HG03025 (cell line): ENCODE measurements around the gene WIPF1.

ENCODE experiments used
- ATAC-seq: cut with Tn5 transposase; IDR thresholded peaks from one replicate; pipeline ENCODE4 v1.9.1; 2021; ENCODE audit warnings: mild to moderate bottlenecking, moderate library complexity; ENCODE audit not compliant: unreplicated experiment, low FRiP score

The WIPF1 gene

GRCh38 chr2:174599310-174599921, 1.8 kb upstream of the WIPF1 start:
- ATAC-seq: no peak

- no peak for ATAC-seq
Measured at GRCh38 chr2:174597009-174597344, 627 bp downstream of the WIPF1 start.

GRCh38 chr2:174595891-174596397, 1.7 kb downstream of the WIPF1 start:
- no peak for ATAC-seq

- ATAC-seq: no peak
Measured at GRCh38 chr2:174595116-174595809, 2.3 kb downstream of the WIPF1 start.

DNA sequence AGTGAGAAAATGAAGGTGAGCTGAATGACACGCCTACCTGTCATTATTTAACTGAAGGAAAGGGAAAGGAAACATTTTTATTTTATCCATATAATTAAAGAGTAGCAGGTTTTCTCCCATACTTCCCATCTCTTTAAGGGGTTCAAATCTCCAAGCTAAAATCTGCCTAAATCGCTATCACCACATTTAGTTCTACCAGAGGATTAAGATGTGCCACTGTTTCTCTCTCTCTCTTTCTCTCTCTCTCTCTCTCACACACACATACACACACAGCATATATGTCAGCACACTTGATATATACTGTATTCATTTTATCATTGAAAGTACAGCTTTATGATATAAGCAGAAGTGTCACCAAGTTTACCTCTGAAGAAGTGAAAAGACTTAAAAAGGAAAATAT, 3.1 kb downstream of the WIPF1 start:
- no peak for ATAC-seq

GRCh38 chr2:174593574-174594203, 3.9 kb downstream of the WIPF1 start:
- ATAC-seq: peak; percentile 49

DNA sequence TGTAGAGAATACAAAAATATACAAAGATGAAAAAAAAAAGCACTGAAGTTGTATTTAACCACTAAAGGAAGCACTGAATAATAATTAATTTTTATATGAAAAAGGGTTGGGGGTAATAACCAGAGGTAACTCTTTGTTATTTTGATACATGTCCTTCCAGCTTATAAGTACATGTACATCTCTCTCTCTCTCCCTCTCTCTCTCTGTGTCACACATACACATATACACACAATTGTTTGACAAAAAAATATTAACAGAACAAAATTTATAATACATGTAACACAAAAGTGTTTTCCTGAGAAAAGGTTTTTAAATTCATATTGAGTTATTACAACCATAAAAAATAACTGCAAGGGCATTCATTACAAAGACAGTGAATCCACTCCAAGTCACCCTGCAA, 4.6 kb downstream of the WIPF1 start:
- no peak for ATAC-seq

DNA sequence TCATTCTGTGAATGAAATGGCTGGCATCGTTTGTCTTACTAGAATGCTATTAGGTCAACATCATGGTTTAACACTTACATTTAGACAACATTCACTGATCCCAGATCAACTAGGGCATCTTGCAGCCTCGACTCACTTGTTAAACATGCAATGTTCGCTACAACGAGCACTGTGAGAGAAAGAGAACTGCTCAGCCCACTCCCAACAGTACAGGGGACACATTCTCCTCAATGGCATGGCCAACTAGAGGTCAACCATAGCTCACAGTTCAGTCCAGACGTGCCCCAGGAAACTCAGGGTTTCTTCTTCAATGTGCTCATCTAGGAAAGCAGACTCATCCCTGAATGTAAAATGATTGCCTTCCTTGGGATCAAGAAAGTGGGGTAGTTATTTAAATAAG, 5.9 kb downstream of the WIPF1 start:
- ATAC-seq: no peak

- no peak for ATAC-seq
Measured at GRCh38 chr2:174590928-174591648, 6.5 kb downstream of the WIPF1 start.

GRCh38 chr2:174590346-174590745, 7.3 kb downstream of the WIPF1 start:
- no peak for ATAC-seq

- no peak for ATAC-seq
Measured at GRCh38 chr2:174589334-174589733, 8.3 kb downstream of the WIPF1 start.

DNA sequence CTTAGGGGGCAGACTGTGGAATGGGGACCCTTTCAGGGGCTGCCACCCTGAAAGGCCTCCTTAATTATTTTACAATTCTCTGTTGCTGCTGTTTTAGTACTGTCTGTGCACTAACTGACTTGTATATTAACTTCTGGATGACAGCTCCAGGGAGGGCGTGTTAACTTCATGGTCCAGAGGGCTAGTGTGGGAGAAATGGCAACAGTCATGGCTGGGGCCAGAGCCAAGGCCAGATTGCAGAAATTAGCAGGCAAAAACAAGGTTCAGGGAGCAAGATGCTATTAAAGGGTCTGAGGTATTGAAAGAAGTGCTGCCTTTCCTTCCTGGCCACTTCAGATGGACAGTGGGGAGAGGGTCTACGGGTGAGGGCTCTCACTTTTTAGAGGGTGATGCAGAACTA, 9.1 kb downstream of the WIPF1 start:
- ATAC-seq: no peak

GRCh38 chr2:174587579-174587978, 10.0 kb downstream of the WIPF1 start:
- ATAC-seq: no peak

DNA sequence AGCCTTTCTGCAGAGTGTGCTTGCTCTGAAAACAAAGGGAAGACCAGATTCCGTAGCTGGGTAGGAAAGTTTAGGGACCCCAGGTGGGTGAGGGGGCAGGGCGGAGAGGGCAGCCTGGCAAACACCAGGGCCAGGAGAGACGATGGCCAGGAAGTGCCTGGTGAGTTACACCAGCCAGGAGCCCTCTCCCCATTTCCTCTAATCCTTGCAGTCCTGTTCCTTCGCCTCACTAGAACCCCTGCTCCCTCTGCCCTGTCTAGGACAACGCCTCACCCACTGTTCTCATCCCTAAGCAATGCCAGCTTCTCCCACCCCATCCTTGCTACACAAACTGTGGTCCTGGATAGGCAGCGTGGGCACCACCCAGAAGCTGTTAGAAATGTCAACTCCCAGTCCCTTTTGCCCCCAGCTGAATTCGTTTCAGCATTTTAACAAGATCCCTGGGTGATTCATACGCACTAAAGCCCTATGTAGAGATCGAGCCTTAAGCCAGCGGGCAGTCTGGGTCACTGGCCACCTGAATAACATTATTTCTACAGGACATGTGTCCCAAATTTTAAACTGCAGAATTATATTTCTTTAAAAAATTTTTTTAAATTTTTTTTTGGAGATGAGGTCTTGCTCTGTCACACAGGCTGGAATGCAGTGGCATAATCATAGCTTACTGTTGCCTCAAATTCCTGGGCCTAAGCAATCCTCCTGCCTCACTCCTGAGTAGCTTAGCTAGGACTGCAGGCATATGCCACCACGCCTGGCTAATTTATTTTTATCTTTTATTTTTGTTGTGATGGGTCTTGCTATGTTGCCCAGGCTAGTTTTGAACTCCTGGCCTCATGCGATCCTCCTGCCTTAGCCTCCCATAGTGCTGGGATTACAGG, 10.9 kb downstream of the WIPF1 start:
- no peak for ATAC-seq

DNA sequence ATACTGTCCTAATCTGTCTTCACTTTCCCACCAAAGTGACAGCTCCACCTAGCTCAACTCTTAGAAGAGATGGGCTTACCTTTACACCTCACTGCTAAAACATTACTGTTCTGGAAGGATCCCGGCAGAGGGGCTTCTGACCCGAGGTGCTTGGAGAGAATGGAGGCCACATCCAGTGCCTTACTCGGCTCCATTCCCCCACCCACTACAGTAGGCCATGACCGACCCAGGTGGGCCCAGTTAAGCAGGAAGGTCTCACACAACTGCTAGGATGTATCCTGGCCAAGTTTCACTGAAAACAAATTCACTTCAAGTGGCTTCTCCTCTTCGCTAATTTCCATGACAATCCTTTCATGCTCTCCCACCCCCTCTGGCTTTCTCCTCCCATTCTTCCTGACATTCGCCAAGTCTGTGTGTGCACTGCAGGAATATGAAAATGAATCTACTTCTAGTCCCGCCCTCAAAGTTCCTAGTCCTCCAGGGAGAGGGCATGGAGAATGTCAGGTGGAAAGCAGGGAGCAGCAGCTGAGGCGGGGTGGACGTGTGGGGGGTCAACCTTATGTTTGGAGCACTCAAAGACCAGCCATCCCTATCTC, 11.8 kb downstream of the WIPF1 start:
- ATAC-seq: no peak

- no peak for ATAC-seq
Measured at GRCh38 chr2:174585146-174585545, 12.5 kb downstream of the WIPF1 start.

GRCh38 chr2:174581491-174581890, 16.1 kb downstream of the WIPF1 start:
- ATAC-seq: no peak

- ATAC-seq: no peak
Measured at GRCh38 chr2:174580951-174581350, 16.7 kb downstream of the WIPF1 start.

DNA sequence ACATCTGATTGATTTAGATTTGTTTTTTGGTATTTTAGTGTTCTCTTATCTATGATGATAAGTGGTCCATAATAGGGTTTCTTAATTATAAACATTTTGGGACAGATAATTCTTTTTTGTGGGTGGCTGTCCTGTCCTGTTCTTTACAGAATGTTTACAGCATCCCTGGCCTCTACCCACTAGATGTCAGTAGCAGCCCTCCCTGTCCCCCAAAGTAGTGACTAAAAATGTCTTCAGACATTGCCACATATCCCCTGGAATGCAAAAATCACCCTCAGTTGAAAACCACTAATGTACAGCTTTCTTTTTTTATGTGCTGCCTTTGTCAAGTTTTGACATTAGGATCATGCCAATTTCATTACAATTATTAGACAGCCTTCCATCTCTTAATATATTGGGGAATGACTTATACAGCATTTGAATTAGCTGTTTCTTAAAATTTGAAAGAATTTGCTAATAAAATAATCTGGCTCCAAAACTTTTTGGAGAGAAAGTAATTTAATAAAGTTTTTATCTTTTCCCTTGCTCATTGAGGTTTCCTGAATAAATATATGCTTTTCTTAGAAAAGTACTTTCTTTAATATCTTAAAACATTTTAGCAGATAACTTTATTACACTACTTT, 19.5 kb downstream of the WIPF1 start:
- ATAC-seq: no peak
